ENCODE results near the gene IRS2.

The IRS2 gene

DNA sequence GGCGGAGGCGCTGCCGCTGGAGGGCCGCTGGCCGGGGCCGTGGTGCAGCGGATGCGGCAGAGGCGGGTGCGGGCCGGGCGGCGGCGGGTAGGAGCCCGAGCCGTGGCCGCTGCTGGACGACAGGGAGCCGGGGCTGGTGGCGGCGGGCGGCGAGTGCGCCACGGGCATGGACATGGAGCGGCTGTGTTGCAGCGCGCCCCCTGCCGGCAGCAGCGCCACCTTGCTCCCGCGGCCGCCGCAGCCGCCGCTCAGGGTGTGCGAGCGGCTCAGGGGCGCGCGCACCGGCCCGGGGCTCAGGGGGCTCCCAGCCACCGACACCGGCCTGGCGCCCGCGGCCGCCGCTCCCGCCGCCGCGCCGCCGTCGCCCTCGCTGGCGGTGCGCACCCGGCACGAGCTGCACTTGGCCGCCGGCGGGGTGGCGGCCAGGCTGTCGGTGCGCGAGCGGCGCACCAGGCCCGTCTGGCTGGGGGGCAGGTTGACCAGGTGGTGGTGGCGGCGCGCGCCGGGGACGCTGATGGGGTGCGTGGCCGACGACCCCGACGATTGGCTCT, 1.7 kb downstream of the IRS2 start:
- H3K4me3 ChIP-seq (ENCODE audit: low read depth, low read length), result no peak overlapping the region
- no peak for DNase-seq (ENCODE audit: low read depth)
- TF ChIP-seq, protein P1, sequence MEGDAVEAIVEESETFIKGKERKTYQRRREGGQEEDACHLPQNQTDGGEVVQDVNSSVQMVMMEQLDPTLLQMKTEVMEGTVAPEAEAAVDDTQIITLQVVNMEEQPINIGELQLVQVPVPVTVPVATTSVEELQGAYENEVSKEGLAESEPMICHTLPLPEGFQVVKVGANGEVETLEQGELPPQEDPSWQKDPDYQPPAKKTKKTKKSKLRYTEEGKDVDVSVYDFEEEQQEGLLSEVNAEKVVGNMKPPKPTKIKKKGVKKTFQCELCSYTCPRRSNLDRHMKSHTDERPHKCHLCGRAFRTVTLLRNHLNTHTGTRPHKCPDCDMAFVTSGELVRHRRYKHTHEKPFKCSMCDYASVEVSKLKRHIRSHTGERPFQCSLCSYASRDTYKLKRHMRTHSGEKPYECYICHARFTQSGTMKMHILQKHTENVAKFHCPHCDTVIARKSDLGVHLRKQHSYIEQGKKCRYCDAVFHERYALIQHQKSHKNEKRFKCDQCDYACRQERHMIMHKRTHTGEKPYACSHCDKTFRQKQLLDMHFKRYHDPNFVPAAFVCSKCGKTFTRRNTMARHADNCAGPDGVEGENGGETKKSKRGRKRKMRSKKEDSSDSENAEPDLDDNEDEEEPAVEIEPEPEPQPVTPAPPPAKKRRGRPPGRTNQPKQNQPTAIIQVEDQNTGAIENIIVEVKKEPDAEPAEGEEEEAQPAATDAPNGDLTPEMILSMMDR (IDR thresholded peaks at IDR 0.05; ENCODE audit: control insufficient read depth, extremely low read depth, insufficient read depth), result peak; percentile 80

DNA sequence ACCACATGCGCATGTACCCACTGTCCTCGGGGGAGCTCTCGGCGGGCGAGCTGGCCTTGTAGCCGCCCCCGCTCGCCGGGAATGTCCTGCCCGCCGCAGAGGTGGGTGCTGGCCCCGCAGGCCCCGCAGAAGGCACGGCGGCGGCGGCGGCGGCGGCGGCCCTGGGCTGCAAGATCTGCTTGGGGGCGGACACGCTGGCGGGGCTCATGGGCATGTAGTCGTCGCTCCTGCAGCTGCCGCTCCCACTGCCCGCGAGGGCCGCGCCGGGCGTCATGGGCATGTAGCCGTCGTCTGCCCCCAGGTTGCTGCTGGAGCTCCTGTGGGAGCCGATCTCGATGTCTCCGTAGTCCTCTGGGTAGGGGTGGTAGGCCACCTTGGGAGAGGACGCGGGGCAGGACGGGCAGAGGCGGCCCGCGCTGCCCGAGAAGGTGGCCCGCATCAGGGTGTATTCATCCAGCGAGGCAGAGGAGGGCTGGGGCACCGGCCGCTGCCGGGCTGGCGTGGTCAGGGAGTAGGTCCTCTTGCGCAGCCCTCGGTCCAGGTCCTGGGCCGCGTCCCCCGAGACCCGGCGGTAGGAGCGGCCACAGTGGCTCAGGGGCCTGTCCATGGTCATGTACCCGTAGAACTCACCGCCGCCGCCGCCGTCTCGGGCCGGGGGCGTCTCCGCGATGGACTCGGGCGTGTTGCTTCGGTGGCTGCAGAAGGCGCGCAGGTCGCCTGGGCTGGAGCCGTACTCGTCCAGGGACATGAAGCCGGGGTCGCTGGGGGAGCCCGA, 2.4 kb downstream of the IRS2 start:
- no peak for DNase-seq (ENCODE audit: low read depth)
- TF ChIP-seq, protein P1 (IDR thresholded peaks at IDR 0.05; ENCODE audit: control insufficient read depth, extremely low read depth, insufficient read depth), result no peak
- no peak overlapping the region for H3K4me3 ChIP-seq (ENCODE audit: low read depth, low read length)

- no peak overlapping the region for H3K4me3 ChIP-seq (ENCODE audit: low read depth, low read length)
- DNase-seq (ENCODE audit: low read depth), result no peak
These were observed 3.0 kb downstream of the IRS2 start for GRCh38 chr13:109783447-109783814.

DNA sequence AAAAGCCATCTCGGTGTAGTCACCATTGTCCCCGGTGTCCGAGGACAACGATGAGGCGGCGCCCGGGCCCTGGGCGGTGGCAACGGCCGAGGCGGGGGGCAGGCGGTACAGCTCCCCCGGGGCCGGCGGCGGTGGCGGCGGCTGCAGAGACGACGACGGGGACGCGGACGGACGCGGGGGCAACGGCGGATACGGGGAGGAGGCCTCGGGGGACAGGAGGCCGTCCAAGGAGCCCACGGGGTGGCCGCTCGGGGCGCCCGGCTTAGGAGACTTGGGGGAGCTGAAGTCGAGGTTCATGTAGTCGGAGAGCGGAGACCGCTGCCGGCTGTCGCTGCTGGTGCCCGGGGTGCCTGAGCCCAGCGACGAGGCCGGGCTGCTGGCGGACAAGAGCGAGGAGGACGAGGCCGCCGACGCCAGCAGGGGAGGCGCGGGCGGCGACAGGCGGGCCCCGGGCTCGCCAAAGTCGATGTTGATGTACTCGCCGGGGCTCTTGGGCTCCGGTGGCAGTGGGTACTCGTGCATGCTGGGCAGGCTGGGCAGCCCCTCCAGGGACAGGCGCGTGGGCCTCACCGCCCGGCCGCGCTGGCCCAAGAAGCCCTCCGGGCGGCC, 3.5 kb downstream of the IRS2 start:
- no peak for DNase-seq (ENCODE audit: low read depth)
- TF ChIP-seq, protein P1 (IDR thresholded peaks at IDR 0.05; ENCODE audit: control insufficient read depth, extremely low read depth, insufficient read depth), result no peak
- no peak overlapping the region for H3K4me3 ChIP-seq (ENCODE audit: low read depth, low read length)

More at GRCh38 chr13:109783447-109783814, 3.0 kb downstream of the IRS2 start:
- TF ChIP-seq, protein P1 (IDR thresholded peaks at IDR 0.05; ENCODE audit: control insufficient read depth, extremely low read depth, insufficient read depth), result no peak

DNA sequence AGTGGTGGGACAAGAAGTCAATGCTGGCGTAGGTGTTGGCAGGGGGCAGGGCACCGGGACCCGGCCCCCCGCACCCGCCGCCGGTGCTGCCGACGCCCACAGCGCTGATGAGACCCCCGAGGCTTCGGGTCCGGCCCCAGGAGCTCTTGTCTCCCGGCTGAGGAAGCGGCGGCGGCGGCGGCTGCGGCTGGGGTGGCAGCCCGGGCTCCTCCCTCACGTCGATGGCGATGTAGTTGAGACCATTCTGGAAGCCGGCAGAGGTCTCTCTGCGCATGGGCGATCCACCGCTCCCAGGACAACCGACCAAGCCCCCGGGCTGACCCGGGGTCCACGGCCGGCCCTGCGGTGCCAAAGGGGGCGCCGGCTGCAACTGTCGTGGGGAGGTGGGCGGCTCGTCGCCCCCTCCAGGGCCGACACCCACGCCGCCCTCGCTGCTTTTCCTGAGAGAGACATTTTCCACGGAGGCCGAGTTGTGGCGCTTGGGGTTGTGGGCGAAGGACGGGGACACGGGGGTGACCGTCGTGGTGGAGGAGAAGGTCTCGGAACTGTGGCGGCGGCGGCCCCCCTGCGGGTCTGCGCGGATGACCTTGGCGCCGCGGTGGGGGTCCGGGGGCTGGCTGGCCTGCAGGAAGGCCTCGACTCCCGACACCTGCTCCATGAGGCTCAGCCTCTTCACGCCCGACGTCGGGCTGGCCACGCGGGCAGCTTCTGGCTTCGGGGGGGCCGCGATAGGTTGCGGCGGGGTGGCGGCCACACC, 4.1 kb downstream of the IRS2 start:
- H3K4me3 ChIP-seq (ENCODE audit: low read depth, low read length), result no peak overlapping the region
- TF ChIP-seq, protein P1 (IDR thresholded peaks at IDR 0.05; ENCODE audit: control insufficient read depth, extremely low read depth, insufficient read depth), result no peak
- no peak for DNase-seq (ENCODE audit: low read depth)

DNA sequence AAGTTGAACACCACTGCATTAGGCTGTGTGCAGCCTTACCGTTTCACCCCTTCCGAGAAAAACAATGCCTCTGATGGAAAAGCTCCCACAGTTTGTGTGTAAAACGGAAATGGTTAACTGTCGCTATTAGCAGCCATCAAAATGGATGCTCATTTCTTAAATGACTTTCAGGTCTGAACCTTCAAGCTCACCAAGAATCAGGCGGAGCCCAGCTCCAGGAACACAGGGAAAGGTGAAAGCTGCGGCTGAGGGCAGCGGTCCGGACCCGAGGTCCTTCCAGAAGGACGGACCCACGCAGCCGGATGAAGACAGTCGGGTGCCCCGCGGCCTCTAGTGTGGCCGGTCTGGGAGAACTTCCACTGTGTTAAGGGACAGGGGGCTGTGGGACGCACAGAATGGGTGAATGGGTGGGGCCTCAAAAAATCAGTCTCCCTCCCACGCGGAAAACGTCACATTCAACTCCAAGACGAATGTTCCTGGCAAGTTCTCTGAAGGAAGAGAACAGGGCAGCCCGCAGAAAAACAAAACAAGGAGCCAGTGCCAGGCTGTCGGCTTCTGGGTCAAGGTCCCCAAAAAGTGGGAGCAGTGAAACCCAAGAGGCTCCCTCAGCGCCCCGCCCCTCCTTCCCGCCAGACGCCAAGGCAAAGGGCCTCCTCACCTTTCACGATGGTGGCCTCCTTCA, 4.9 kb downstream of the IRS2 start:
- TF ChIP-seq, protein P1 (IDR thresholded peaks at IDR 0.05; ENCODE audit: control insufficient read depth, extremely low read depth, insufficient read depth), result no peak
- no peak overlapping the region for H3K4me3 ChIP-seq (ENCODE audit: low read depth, low read length)
- DNase-seq (ENCODE audit: low read depth), result no peak
